Measurements from ENCODE around the gene CSNK1E.

CSNK1E gene

GRCh38 chr22:38272373-38273134 is 44.7 kb downstream of the CSNK1E start, which contains the start of gene TMEM184B:
TMEM184B (minus strand) TSS chr22:38273010; CDS start chr22:38247961, 25,049 bp downstream.
- no peak for FAIRE-seq

GRCh38 chr22:38271927-38272372 is 45.3 kb downstream of the CSNK1E start:
- FAIRE-seq = no peak

- FAIRE-seq = no peak
These were observed 46.1 kb downstream of the CSNK1E start for GRCh38 chr22:38271101-38271500.

- no peak for FAIRE-seq
These were observed 46.9 kb downstream of the CSNK1E start for GRCh38 chr22:38270091-38270992.

GRCh38 chr22:38269466-38269865 is 47.8 kb downstream of the CSNK1E start:
- FAIRE-seq = no peak

- FAIRE-seq = no peak
These were observed 50.1 kb downstream of the CSNK1E start for GRCh38 chr22:38267086-38267485.

- FAIRE-seq = no peak
These were observed 51.1 kb downstream of the CSNK1E start for GRCh38 chr22:38266120-38266519.

GRCh38 chr22:38264322-38264843 is 52.9 kb downstream of the CSNK1E start:
- no peak for FAIRE-seq

GRCh38 chr22:38262051-38262795 is 55.0 kb downstream of the CSNK1E start:
- FAIRE-seq = no peak

- no peak for FAIRE-seq
These were observed 56.2 kb downstream of the CSNK1E start for GRCh38 chr22:38260761-38261681.

- no peak for FAIRE-seq
These were observed 57.9 kb downstream of the CSNK1E start for GRCh38 chr22:38259370-38259769.

GRCh38 chr22:38258895-38259294 is 58.3 kb downstream of the CSNK1E start:
- FAIRE-seq = no peak

- FAIRE-seq = no peak
These were observed 59.5 kb downstream of the CSNK1E start for GRCh38 chr22:38257650-38258250.

GRCh38 chr22:38257181-38257580 is 60.1 kb downstream of the CSNK1E start:
- no peak for FAIRE-seq

GRCh38 chr22:38255697-38256096 is 61.5 kb downstream of the CSNK1E start:
- FAIRE-seq = no peak

- FAIRE-seq = no peak
These were observed 65.9 kb downstream of the CSNK1E start for GRCh38 chr22:38251341-38251692.

GRCh38 chr22:38250643-38251340 is 66.4 kb downstream of the CSNK1E start:
- no peak for FAIRE-seq

GRCh38 chr22:38249803-38250642 is 67.2 kb downstream of the CSNK1E start:
- no peak for FAIRE-seq

- FAIRE-seq = no peak
These were observed 67.9 kb downstream of the CSNK1E start for GRCh38 chr22:38249301-38249700.

- no peak for FAIRE-seq
These were observed 69.0 kb downstream of the CSNK1E start for GRCh38 chr22:38248280-38248679.

Data from G401.6 (cell line).